HG03378 (cell line): ENCODE results near the gene CNTN5.

ENCODE experiments used
- ATAC-seq: cut with Tn5 transposase; IDR thresholded peaks from one replicate; pipeline ENCODE4 v1.9.1; 2021; ENCODE audit warnings: mild to moderate bottlenecking, moderate library complexity; ENCODE audit not compliant: unreplicated experiment

CNTN5 gene

GRCh38 chr11:99371257-99371656 lies 350.5 kb downstream of the CNTN5 start:
- no peak for ATAC-seq

- no peak for ATAC-seq
Measured at GRCh38 chr11:99376463-99376862, 355.7 kb downstream of the CNTN5 start.

- ATAC-seq: no peak
Measured at GRCh38 chr11:99383648-99384245, 363.0 kb downstream of the CNTN5 start.

GRCh38 chr11:99391245-99391644 lies 370.5 kb downstream of the CNTN5 start:
- no peak for ATAC-seq

- ATAC-seq: no peak
Measured at GRCh38 chr11:99406345-99406744, 385.6 kb downstream of the CNTN5 start.

- ATAC-seq: no peak
Measured at GRCh38 chr11:99410636-99411035, 389.9 kb downstream of the CNTN5 start.

- no peak for ATAC-seq
Measured at GRCh38 chr11:99418927-99419720, 398.4 kb downstream of the CNTN5 start.

GRCh38 chr11:99419991-99420390 lies 399.2 kb downstream of the CNTN5 start:
- ATAC-seq: no peak

GRCh38 chr11:99422581-99423427 lies 402.1 kb downstream of the CNTN5 start:
- ATAC-seq: no peak

GRCh38 chr11:99423428-99423983 lies 402.8 kb downstream of the CNTN5 start:
- no peak for ATAC-seq

- ATAC-seq: no peak
Measured at GRCh38 chr11:99424313-99425084, 403.8 kb downstream of the CNTN5 start.

GRCh38 chr11:99425596-99425995 lies 404.8 kb downstream of the CNTN5 start:
- no peak for ATAC-seq

GRCh38 chr11:99432677-99433076 lies 411.9 kb downstream of the CNTN5 start:
- ATAC-seq: no peak

- no peak for ATAC-seq
Measured at GRCh38 chr11:99443276-99443675, 422.5 kb downstream of the CNTN5 start.

- ATAC-seq: no peak
Measured at GRCh38 chr11:99446400-99446799, 425.7 kb downstream of the CNTN5 start.

GRCh38 chr11:99449345-99449744 lies 428.6 kb downstream of the CNTN5 start:
- no peak for ATAC-seq

- ATAC-seq: no peak
Measured at GRCh38 chr11:99452075-99452474, 431.3 kb downstream of the CNTN5 start.

GRCh38 chr11:99461913-99462312 lies 441.2 kb downstream of the CNTN5 start:
- ATAC-seq: no peak

GRCh38 chr11:99464985-99465384 lies 444.2 kb downstream of the CNTN5 start:
- ATAC-seq: no peak

GRCh38 chr11:99489581-99489980 lies 468.8 kb downstream of the CNTN5 start:
- no peak for ATAC-seq

- no peak for ATAC-seq
Measured at GRCh38 chr11:99494065-99494464, 473.3 kb downstream of the CNTN5 start.
